ENCODE data around the gene SGSM1.

DNA sequence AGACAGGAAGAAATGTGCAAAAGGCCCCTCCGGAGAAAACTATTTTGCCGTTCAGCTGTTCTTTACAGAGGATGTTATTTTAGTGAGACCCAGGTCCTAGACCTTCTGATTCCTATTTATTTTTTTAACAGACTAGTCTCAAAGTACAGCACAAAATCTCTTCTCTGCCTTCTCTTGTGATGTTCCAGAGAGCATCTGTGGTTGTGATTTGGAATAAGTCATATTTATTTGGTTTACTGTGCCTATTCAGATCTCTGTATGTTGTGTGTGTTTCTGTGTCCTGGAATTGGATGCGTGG lies 120.4 kb downstream of the SGSM1 start:
- TF ChIP-seq, protein P1, sequence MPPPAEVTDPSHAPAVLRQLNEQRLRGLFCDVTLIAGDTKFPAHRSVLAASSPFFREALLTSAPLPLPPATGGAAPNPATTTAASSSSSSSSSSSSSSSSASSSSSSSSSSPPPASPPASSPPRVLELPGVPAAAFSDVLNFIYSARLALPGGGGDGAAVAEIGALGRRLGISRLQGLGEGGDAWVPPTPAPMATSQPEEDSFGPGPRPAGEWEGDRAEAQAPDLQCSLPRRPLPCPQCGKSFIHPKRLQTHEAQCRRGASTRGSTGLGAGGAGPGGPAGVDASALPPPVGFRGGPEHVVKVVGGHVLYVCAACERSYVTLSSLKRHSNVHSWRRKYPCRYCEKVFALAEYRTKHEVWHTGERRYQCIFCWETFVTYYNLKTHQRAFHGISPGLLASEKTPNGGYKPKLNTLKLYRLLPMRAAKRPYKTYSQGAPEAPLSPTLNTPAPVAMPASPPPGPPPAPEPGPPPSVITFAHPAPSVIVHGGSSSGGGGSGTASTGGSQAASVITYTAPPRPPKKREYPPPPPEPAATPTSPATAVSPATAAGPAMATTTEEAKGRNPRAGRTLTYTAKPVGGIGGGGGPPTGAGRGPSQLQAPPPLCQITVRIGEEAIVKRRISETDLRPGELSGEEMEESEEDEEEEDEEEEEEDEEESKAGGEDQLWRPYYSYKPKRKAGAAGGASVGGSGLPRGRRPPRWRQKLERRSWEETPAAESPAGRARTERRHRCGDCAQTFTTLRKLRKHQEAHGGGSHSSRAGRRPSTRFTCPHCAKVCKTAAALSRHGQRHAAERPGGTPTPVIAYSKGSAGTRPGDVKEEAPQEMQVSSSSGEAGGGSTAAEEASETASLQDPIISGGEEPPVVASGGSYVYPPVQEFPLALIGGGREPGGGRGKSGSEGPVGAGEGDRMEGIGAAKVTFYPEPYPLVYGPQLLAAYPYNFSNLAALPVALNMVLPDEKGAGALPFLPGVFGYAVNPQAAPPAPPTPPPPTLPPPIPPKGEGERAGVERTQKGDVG (CRISPR knock-in tag; IDR thresholded peaks at IDR 0.05) = no peak
- no peak for TF ChIP-seq ETV6 (conservative IDR thresholded peaks at IDR 0.05 in 1 of 2, IDR thresholded peaks at IDR 0.05 in 1 of 2; ENCODE audit: borderline replicate concordance in 1 of 2, low read depth in 1 of 2)

All from GM12878 (cell line).